ENCODE measurements around the gene SAE1.

Gene SAE1

DNA sequence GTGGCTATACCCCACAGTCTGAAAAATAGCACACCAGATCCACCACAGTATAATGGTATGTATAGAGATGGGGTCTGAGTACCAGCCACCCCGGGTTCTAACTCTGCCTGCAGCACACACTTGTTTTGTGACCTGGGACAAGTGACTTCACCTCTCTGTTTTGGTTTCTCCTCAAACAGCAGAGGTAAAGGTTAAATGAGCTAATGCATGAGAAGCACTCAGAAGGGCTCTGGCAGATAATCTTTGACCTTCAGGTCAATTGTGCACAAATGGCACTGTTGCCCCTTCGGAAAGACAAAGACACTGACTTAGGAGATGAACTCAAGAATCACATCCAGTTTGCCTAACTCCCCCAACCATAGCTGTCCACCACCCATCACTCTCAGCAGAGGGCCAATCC lies 24.8 kb upstream of the SAE1 start:
- no peak for DNase-seq (ENCODE audit: low spot score)

DNA sequence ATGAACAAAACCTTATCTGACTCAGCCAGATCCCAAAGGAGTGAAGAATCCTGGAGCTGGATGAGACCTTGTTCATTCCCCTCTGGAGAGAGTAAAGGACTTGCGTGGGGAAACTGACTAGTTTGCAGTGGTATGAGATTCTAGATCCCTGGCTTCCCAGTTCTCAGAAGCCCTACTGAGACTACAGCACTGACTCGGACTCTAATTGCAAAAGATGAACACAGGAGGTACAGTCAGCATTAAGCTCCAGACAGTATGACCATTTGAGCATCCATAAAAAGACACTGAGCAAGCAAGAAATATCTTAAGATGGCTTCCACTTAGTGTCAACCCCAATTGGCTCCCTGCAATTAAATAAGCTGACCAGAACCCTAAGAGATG lies 23.8 kb upstream of the SAE1 start:
- peak; percentile 35 for DNase-seq (ENCODE audit: low spot score)

DNA sequence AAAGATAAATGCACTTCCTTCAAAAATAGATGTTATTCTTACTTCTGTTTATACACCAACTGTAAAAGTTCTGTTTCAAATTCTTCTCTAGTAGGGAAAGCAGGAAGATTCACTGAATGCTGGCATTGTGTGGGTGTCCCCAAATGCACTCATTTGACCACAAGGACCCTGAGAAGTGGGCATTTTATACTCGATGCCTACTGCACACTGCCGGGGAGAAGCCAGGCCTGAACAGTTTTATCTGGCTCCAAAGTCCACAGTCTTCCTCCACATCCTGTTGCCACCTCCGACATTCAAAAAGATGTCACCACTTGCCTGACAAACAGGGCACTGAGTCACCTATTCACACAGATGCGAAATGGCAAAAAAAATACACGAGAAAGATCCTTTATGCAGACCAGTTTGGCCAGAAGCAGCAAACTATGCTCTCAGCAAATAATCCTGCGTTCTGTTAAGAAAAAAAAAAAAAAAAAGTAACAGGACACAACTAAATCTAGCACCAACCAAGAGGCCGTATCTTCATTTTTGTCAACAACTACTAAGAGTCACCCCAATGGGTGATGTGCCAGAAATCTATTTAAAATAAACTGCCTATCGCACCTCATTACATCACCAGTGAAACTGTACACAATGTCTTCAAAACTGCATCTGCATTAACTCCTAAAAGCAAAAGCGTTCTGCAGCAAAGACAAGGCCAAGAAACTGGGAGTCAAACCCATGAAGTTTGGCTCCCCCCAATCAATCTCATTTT lies 23.3 kb upstream of the SAE1 start:
- no peak for DNase-seq (ENCODE audit: low spot score)

DNA sequence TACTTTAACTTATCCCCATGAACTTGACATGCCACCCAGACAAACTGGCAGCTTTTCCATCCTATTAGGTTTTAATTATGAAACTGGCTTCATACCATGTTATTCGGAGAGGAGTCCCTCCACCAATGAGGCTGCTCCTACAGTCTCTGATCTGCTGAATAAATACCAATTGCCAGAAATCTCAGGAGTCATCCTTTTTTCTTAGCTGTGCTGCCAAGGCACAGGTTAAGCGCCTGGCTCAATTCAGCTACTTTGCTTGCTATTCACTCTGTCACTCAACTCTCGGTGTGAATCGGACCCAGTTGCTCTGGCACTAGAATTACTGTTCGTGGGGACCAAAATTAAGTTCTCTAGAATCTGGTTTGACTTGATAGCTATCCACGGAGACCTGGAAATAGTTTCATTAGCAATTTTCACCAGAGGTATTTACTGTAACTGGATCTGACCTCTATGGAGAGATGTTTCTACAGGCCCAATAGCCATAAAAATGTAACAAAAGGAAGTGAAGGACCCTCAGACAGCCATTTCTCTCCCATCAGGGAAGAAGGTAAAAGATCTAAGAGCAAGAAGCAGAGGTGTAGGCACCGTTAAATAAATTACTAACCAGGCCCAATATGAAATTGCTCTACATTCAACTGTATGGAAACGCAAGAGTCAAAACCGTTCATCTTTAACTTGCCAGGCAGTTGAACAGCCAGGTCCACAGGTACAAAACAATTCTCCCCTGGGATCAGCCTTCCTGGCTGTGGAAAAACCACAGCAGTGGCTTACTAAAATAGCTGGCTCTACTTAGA lies 22.5 kb upstream of the SAE1 start:
- DNase-seq (ENCODE audit: low spot score): no peak

DNA sequence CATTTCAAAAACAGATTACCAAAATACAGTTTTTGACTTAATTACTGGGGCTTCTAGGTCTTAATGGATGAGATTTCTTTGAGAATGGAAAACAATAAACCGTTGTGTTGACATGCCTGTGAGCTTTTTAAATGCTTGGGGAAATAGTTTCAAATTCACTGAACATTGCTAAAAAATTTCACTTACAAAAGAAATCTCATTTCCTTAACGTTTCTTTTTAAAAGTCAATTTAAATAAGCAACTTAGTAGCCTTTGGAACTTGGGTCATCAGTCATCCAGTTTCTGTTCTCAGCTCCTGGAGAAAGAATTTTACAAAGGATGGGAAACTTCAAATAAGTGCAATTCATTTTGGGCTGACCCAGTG lies 21.5 kb upstream of the SAE1 start:
- DNase-seq (ENCODE audit: low spot score): no peak

DNA sequence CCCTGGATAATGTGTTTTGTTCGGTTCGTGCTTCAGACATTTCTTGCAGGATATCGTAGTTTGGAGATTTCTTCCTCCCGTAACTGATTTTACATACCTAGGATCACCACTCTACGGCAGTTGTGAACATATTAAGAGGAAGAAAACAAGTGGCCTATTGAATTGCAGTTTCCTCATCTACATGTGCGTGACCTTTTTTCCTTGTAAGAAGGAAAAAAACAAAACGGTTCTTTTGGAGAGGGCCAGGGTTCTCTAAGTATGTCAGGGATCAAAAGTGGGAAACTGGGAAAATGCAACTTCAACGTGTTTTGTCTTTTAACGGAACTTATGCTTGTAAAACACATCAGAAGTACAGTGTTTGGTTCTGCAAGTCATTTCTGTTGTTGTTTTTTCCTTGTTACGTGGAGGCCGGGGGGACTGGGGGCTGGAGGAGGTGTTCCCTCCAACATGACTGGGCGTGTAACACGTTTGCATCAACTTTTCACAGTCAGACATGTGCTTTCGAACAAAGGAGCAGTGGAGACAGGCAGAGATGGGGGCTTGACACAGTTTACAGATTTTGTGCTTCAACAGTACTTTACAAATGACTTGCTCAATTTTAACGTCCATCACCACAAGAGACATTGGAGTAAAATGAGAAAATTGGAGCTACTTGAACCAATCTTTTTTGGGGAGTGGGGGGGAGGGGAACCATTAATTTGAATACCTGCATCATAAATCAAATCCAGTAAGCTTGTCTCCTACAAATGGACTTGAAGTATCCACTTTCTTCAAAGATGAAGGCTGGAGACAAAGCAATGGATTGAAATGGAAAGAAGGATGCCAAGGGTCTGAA lies 20.9 kb upstream of the SAE1 start:
- no peak for DNase-seq (ENCODE audit: low spot score)

DNA sequence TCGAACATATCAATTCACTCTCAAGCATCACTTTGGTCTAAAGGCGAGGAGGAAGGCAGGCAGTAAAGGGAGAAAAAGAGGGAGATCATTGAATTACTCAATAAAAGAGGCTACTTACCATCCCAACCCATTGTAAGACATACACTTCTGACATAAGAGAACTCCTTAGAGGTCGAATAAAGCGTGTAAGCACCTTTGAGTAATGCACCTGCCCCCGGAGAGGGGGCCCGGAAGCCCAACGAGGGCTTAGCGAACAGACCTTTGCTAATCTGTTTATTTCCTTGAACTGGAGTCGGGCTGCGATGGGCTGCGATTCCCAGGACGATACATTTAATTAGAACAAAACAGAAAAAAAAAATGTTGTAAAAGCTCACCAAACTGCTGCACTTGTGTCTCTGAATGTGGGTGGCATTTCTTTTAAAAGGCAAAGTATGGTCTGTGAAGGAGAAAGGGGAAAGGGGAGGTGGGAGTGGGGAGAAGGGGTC lies 20.1 kb upstream of the SAE1 start:
- no peak for DNase-seq (ENCODE audit: low spot score)

DNA sequence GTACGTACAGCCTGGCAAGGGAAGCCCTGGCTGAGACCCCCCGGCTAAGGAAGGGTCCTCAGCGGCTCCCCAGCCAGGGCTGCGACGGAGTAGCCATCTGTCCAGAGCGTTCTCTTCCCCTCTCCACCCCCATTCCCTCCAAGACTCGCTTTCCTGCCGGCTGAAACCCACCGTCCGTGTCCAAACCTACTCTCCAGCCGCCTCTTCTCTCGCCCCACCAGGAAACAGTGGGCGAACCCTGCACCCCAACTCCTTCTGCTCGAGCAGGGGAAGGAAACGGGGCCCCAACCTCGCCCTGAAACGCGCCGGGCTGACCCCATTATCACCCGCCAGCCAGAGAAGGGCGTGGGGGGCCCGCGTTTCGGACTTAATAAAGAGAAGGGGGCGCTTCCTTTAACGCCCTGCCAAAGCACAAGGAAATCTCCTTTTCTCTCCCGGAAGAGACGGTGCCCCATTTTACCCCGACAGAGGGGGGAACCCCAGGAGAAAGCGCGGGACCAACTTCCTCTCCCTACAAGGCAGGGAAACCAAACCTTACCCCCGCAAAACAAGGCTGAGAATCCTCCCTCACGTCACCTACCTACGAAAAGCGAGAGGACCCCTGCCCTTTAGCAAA lies 19.5 kb upstream of the SAE1 start:
- no peak for DNase-seq (ENCODE audit: low spot score)

DNA sequence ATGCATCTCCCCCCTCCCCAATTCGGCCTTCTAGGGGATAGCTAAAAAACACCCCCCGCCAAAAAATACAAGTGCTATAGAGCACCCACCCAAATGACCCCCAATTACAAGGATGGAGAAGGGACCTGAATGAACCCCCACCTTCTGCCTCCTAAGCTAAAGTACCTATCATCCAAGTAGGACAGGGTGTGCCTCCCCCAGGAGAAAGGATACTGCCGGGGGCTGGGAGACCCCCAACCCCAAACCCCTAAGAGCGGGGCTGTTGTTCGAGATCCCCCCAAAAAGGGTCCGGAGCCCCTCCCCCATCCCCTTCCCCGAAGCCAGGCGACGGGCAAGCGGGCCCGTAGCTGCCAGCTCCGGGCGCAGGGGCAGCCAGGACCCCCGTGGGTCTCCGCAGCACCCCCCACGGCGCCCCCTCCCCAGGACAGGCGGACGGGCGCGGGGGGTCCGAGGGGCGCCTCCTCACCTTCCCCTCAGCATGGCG lies 18.9 kb upstream of the SAE1 start:
- no peak for DNase-seq (ENCODE audit: low spot score)

DNA sequence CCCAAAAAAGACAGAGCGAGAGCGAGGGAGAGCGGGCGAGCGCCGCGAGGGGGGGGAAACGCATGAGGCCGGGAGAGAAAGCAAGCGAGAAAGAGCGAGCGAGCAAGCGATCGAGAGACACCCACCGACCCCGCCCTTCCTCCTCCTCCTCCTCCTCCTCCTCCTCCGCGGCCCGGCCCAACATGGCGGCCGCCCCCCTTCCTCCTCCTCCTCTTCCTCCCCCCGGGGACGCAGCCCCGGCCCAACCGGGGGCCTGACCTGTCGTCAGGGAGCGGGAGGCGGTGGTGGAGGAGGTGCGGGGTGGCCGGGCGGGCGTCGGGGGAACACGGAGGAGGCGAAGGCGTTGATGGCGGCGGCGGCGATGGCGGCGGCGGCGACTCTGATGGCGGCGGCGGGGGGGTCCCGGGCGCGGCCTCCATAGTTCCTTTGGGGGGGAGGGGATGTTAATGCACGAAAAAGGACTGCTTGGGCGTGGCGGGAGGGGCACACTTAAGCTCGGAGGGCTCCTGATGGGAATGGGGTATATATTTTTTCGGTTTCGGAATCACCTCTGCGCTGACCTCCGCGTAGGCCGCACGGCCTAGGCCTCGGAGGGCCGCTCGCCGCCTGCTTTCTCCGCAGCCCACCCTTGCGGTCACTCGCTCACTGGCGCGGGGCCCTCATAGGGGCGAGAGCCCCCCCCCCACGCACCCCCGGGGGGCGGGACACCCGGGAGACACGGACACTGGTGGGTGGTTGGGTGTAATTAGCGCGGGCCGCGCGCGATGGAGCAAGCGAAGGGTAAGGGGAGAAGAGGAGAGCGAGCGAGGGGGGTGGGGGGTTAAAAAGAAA lies 18.3 kb upstream of the SAE1 start:
- peak; percentile 80 for DNase-seq (ENCODE audit: low spot score)

DNA sequence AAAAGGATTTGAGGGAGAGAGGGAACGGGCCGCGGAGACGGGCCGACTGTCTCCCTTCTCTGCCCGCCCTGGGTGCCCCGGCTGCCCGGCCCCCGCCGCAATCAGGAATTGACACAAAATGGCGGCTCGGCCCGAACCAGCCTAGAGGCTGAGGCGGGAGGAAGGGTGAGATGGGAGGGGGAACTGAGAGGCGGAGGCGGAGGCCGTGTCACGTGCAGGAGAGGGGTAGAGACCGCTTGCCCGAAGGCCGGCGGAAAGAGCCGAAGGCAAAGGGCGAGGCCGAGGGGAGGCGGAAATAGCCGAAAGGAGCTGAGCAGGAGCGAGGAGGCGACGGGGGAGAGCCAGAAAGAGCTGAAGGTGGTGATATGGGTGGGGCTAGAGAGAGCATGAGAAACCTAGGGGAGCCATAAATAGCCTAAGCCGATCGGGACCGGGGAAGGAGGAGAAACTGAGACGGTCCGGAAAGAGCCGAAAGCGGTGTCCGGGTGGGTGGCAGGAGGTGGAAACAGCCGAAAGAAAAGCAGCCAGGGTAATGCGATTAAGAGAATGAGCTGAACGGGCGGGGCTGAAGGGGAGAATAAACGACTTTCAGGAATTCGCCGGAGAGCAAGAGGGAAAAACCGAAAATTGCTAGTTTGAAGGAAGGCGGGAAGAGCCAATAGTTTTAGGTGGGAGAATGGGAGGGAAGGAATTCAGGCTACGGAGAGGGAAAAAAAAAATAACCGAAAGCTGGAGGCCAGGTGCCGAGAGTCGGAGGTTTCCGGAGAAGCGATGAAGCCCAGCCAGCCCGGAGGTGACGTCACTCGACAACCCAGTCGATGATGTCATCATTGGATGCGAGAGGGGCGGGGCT lies 17.4 kb upstream of the SAE1 start, which contains the start of gene ZC3H4:
Gene ZC3H4 (minus strand): TSS at position 780 of the 853 bp plus-strand sequence. CDS start 1,192 bp downstream, outside the sequence.
- peak; percentile 97 for DNase-seq (ENCODE audit: low spot score)

DNA sequence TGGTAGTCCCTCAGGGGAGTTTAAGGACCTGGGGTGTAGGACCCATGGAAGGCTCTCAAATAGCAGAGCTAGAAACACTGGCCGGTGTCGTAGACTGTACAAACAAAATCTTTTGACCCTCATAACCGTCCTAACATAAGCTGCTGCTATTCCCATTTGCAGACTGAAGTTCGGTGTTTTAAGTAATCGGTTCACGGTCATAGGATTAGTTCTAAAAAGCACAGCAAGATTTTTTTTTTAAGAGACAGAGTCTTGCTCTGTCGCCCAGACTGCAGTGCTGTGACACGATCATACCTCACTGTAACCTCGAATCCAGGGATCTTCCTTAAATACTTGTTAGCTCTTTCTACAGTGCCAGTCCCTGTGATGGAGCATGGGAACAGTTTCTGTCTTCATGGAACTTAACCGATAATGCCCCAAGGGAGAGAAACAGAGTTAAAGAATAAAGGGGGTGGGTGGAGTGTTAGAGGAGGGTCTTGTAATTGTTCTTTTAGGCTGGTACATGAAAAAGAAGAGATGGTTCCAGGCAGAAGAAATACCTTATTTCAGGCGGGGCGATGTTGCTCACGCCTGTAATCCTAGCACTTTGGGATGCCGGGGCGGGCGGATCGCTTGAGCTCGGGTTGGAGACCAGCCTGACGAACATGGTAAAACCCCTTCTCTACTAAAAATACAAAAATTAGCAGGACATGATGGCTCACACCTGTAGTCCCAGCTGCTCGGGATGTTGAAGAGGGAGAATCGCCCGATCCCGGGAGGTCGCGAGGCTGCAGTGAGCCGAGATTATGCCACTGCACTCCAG lies 16.6 kb upstream of the SAE1 start:
- no peak for DNase-seq (ENCODE audit: low spot score)

DNA sequence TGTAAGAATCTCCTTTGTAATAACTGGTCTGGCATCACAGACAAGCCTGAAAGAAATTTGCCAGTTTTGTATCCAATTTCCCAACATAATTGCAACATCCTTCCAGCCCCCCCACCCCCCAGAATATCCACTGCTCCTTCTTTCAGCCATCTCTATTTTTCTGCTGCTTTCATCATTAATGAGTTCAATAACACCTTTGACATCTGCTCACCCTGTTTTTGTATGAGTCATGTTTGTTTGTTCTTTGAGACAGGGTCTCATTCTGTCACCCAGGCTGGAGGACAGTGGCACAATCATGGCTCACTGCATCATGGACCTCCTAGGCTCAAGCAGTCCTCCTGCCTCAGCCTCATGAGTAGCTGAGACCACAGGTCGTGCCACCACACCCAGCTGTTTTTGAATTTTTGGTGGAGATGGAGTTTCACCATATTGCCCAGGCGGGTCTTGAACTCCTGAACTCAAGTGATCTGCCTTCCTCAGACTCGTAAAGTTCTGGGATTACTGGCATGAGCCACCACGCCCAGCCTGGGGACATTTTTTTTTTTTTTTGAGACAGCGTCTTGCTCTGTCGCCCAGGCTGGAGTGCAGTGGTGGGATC lies 10.1 kb upstream of the SAE1 start:
- DNase-seq (ENCODE audit: low spot score): no peak

DNA sequence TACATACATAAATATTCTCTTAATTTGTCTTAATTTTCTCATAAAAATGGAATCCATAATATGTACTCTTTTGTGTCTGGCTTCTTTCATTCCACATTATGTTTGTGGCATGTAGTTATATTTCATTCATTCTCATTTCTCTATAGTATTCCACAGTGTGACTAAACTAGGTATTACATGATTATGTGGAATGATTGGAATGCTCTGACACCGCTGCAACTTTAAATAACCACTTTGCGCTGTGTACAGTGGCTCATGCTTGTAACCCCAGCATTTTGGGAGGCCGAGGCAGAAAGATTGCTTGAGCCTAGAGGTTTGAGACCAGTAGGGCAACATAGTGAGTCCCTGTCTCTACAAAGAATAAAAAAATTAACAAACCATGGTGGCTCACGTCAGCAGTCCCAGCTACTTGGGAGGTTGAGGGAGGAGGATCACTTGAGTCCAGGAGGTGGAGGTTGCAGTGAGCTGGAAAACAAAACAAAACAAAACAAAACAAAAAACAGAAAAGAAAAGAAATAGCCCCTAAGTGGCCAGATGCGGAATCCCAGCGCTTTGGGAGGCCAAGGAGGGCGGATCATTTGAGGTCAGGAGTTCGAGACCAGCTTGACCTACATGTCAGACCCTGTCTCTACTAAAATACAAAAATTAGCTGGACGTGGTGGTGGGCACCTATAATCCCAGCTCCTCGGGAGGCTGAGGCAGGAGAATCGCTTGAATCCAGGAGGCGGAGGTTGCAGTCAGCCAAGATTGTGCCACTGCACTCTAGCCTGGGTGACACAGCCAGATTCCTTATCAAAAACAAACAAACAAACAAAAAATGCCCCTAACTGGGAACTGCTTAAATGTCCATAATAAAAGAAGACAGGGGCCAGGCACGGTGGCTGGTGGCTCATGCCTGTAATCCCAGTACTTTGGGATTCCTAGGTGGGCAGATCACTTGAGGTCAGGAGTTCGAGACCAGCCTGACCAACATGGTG lies 8.0 kb upstream of the SAE1 start:
- no peak for DNase-seq (ENCODE audit: low spot score)

DNA sequence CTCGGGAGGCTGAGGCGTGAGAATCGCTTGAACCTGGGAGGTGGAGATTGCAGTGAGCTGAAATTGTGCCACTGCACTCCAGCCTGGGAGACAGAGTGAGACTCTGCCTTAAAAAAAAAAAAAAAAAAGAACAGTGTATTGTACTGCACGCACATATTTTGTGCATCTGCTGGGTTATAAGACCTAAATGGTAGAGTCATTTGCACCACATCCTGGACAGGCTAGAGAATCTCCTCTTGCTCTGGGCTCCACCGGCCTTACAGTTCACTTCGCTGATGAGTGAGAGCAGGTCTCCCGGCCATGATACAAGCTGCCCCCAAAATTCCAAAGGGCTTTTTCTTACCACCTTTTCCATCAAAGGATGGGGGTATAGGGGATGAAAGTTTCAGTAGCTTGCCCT lies 7.2 kb upstream of the SAE1 start:
- no peak for DNase-seq (ENCODE audit: low spot score)

DNA sequence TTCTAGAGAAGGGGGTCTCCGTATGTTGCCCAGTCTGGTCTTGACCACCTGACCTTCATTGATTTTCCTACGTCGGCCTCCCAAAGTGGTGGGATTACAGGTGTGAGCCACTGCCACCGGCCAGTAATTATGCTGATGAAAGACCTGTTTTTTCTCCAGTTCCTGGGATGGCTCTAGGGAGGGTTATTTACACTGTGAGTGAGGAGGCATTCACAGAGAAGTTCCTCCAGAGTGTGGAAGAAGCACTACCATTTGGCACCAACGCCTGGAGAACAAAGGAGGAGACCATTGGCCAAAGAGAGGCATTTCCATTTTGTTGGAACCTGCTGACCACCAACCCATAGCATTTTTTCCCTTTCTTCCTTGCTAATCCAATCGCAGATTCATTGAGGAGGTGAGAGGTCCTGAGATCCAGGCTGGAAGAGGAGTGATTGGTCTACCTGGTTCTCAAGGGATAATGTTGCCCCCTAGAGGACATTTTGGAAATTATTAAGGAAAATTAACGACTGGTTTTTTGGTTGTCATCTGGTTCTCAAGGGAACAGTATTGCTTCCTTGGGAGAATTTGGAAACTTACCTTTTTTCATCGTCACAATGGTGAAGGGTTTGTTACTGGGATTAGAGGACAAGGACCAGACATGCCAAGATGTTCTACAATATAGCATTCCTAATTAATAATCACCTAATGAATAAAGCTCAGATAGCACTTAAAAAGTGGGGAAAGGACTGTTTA lies 5.5 kb upstream of the SAE1 start:
- peak; percentile 69 for DNase-seq (ENCODE audit: low spot score)

DNA sequence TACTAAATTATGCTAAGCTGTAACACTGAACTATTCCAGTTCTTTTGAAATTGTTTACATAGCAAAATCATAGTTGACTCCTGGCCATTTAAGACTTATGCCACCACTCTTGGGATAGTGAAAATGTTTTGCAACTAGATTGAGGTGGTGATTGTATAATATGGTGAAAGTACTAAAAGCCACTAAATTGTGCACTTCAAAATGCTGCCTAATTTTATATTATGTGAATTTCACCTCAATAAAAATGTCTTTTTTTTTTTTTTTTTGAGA lies 5.0 kb upstream of the SAE1 start:
- DNase-seq (ENCODE audit: low spot score): no peak

Data from SK-N-DZ (cell line).